Right atrium auricular region (tissue), 2 donors: ENCODE data around the gene KCNMA1. TPM values are rescaled to one million over a fixed set of nuclear protein-coding genes. Genes with fewer than 3 reads are reported as not detected.

Experiments used
- DNase-seq: peaks from one replicate; pipeline ENCODE4 v3.0.0-alpha.2; 2019; ENCODE audit warnings: low spot score
- H3K27ac ChIP-seq, 2 donors: fragments of 200-600 bp; sonication (generic); 1 replicate in 1 of 2; 2 replicates in 1 of 2; pipeline ENCODE4 v1.5.1; 2016 to 2019
- H3K27me3 ChIP-seq, 2 donors: fragments of 200-600 bp; sonication (generic); one replicate each; pipeline versions ENCODE4 v1.5.1 to v1.6.0; 2017 to 2019
- H3K36me3 ChIP-seq: fragments of 200-600 bp; sonication (generic); one replicate; pipeline ENCODE4 v1.5.1; 2016
- H3K4me1 ChIP-seq, 2 donors: fragments of 200-600 bp; sonication (generic); one replicate each; pipeline versions ENCODE4 v1.5.1 to v1.6.0; 2017 to 2019
- H3K4me3 ChIP-seq, 2 donors: fragments of 200-600 bp; sonication (generic); 1 replicate in 1 of 2; 2 replicates in 1 of 2; pipeline ENCODE4 v1.5.1; 2017 to 2019; ENCODE audit warnings: mild to moderate bottlenecking in 1 of 2, moderate library complexity in 1 of 2
- H3K9me3 ChIP-seq, 2 donors: fragments of 200-600 bp; sonication (generic); one replicate each; pipeline ENCODE4 v1.5.1; 2019
- CTCF ChIP-seq, 2 donors: fragments of 200-600 bp; sonication (generic); IDR thresholded peaks; one replicate each; pipeline ENCODE4 v1.5.1; 2019; ENCODE audit warnings: antibody characterized with exemption in 2 of 2
- total RNA-seq, 2 donors: library from RNA; depleted of rRNA; stranded (reverse); fragments of >200 nt; gene quantifications; one replicate each; pipeline ENCODE4 v1.1.0, GENCODE V29; 2016

KCNMA1 gene
- total RNA-seq, 2 donors from 2014 or later = 2.3 to 3.5 TPM

GRCh38 chr10:77060913-77061312 lies 576.7 kb downstream of the KCNMA1 start:
- Histone ChIP-seq H3K9me3 (no peaks in the 10 kb centered on the region), H3K4me3 (no peak overlapping the region), H3K36me3 (no peaks in the 10 kb centered on the region), H3K27me3 (no peaks in the 10 kb centered on the region), H3K27ac (no peak overlapping the region), H3K4me1 (no peaks in the 10 kb centered on the region)
- TF ChIP-seq CTCF (IDR thresholded peaks at IDR 0.05) = no peak
- DNase-seq = no peak

- DNase-seq = no peak
- Histone ChIP-seq H3K36me3 (no peaks in the 10 kb centered on the region), H3K4me1 (no peaks in the 10 kb centered on the region), H3K27me3 (no peaks in the 10 kb centered on the region), H3K27ac (no peak overlapping the region), H3K4me3 (no peak overlapping the region), H3K9me3 (no peaks in the 10 kb centered on the region)
- TF ChIP-seq CTCF (IDR thresholded peaks at IDR 0.05) = no peak
These were observed 581.0 kb downstream of the KCNMA1 start for GRCh38 chr10:77056650-77057049.

GRCh38 chr10:77052593-77052992 lies 585.0 kb downstream of the KCNMA1 start:
- Histone ChIP-seq H3K4me3 (no peak overlapping the region), H3K4me1 (no peaks in the 10 kb centered on the region), H3K9me3 (no peaks in the 10 kb centered on the region), H3K27me3 (no peaks in the 10 kb centered on the region), H3K36me3 (no peaks in the 10 kb centered on the region), H3K27ac (no peak overlapping the region)
- TF ChIP-seq CTCF (IDR thresholded peaks at IDR 0.05) = no peak
- DNase-seq = no peak

GRCh38 chr10:77051837-77052236 lies 585.8 kb downstream of the KCNMA1 start:
- H3K9me3 ChIP-seq = no peaks in the 10 kb centered on the region
- no peak overlapping the region for H3K4me3 ChIP-seq
- H3K4me1 ChIP-seq = no peaks in the 10 kb centered on the region
- no peak overlapping the region for H3K27ac ChIP-seq
- no peak for DNase-seq
- H3K36me3 ChIP-seq = no peaks in the 10 kb centered on the region
- H3K27me3 ChIP-seq = no peaks in the 10 kb centered on the region
- no peak for TF ChIP-seq CTCF (IDR thresholded peaks at IDR 0.05)

GRCh38 chr10:77049896-77050295 lies 587.7 kb downstream of the KCNMA1 start:
- H3K4me3 ChIP-seq = no peak overlapping the region
- H3K27me3 ChIP-seq = no peaks in the 10 kb centered on the region
- no peaks in the 10 kb centered on the region for H3K36me3 ChIP-seq
- no peak for TF ChIP-seq CTCF (IDR thresholded peaks at IDR 0.05)
- no peak overlapping the region for H3K27ac ChIP-seq
- no peaks in the 10 kb centered on the region for H3K4me1 ChIP-seq
- no peak for DNase-seq
- H3K9me3 ChIP-seq = no peaks in the 10 kb centered on the region

GRCh38 chr10:77049146-77049545 lies 588.5 kb downstream of the KCNMA1 start:
- no peak overlapping the region for H3K27ac ChIP-seq
- no peaks in the 10 kb centered on the region for H3K9me3 ChIP-seq
- TF ChIP-seq CTCF (IDR thresholded peaks at IDR 0.05) = no peak
- no peaks in the 10 kb centered on the region for H3K4me1 ChIP-seq
- no peaks in the 10 kb centered on the region for H3K27me3 ChIP-seq
- H3K4me3 ChIP-seq = no peak overlapping the region
- no peaks in the 10 kb centered on the region for H3K36me3 ChIP-seq
- no peak for DNase-seq
